Epithelial cell of proximal tubule (primary cell): Measurements from ENCODE around the gene USP20. TPM values are rescaled to one million over a fixed set of nuclear protein-coding genes. Genes with fewer than 3 reads are reported as not detected.

ENCODE experiments used
- DNase-seq: peaks from one replicate; pipeline ENCODE4 v3.0.0-alpha.2; 2011; ENCODE audit warnings: low read depth
- H3K4me3 ChIP-seq: 2 replicates; pipeline ENCODE4 v1.5.1; 2011; ENCODE audit warnings: low read depth, mild to moderate bottlenecking, low read length
- total RNA-seq: library from RNA; depleted of rRNA; stranded (reverse); fragments of >200 nt; gene quantifications from 2 replicates; pipeline ENCODE4 v1.2.3, GENCODE V29; 2015
- TF ChIP-seq, protein P1 (sequence below): conservative IDR thresholded peaks from 2 replicates; pipeline ENCODE4 v1.5.1; 2012; ENCODE audit warnings: low read depth, mild to moderate bottlenecking, low read length

USP20 gene
- total RNA-seq, 1 donor from 2014 or later: 17.5 TPM

DNA sequence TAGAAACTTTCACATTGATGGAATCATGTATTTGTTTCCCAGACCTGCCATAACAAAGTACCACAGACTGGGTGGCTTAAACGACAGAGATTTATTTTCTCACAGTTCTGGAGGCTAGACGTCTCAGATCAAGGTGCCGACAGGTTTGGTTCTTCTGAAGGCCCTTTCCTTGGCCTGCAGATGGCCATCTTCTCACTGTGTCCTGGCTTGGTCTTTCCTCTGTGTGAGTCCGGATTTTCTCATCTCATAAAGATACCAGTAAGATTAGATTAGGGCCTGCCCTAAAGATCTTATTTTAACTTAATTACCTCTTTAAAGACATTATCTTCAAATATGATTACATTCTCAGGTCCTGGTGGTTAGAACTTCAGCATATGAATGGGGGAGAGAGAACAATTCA is 5.8 kb downstream of the USP20 start:
- no peak for DNase-seq
- TF ChIP-seq, protein P1, sequence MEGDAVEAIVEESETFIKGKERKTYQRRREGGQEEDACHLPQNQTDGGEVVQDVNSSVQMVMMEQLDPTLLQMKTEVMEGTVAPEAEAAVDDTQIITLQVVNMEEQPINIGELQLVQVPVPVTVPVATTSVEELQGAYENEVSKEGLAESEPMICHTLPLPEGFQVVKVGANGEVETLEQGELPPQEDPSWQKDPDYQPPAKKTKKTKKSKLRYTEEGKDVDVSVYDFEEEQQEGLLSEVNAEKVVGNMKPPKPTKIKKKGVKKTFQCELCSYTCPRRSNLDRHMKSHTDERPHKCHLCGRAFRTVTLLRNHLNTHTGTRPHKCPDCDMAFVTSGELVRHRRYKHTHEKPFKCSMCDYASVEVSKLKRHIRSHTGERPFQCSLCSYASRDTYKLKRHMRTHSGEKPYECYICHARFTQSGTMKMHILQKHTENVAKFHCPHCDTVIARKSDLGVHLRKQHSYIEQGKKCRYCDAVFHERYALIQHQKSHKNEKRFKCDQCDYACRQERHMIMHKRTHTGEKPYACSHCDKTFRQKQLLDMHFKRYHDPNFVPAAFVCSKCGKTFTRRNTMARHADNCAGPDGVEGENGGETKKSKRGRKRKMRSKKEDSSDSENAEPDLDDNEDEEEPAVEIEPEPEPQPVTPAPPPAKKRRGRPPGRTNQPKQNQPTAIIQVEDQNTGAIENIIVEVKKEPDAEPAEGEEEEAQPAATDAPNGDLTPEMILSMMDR: no peak
- H3K4me3 ChIP-seq: no peak overlapping the region

DNA sequence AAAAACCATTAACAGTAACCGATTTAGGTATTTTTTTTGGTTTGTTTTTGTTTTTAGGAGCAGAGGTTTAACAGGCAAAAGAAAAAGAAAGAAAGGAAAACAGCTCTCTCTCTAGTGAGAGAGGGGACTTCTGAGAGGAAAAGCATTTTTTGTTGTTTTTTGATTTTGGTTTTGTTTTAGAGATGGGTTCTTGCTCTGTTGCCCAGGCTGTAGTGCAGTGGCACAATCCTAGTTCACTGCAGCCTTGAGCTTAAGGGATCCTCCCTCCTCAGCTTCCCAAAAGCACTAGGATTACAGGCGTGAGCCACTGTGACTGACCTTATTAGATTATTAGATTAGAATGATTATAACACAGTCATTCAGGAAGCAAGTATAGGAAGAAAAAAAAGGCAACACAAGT is 10.1 kb downstream of the USP20 start:
- TF ChIP-seq, protein P1: no peak
- no peak overlapping the region for H3K4me3 ChIP-seq
- no peak for DNase-seq

DNA sequence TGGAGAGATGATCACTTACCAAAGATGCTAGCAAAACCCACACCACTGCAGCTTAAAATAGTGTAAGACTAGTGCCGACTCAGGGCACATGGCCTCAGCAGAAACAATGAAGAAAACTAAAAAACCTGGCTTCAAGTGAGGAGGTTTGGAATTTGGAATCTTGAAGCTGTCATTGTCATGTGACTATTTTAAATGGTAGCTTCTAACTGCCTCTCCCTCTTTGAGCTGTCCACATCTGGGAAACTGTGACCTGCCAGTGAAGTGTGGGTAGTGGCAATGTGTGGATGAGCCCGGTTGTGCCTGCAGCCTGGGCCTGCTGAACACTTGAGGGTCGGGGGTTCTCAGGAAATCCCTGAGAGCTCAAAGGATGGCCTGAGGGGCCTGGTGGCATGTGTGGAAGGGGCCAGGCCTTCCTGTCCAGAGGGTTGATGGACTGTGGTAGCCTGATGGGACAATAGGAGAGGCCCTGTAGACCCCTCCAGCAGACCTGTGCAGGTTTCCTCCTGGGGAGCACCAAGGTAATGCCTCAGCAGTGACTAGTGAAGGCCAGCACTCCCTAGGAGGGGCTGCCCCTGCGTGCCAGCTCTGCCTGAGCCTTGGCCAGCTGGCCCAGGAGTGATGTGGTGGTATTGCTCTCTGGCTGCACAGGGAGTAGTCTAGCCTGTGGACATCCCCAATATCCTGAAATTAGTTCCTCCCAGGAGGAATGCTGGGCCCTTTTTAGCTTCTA is 13.6 kb downstream of the USP20 start:
- no peak for DNase-seq
- TF ChIP-seq, protein P1: no peak
- H3K4me3 ChIP-seq: no peak overlapping the region

DNA sequence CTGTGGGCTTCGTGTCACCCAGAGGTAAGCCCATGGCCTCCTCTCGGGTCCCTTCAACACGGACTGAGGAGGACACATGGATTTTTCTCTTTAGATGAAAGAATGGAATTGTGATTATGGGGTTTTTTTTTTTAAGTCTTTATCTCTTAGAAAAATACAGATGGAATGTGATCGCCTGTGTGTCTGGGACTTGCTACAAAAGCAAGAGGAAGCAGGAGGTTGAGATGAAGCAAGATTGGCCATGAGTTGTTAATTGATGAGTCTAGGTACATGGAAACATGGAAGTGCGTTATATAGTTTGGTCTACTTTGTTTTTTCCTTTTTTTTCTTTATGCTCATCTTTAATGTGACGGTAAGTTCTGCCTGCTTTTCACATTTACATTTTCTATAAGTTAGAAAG is 14.6 kb downstream of the USP20 start:
- DNase-seq: no peak
- no peak overlapping the region for H3K4me3 ChIP-seq
- TF ChIP-seq, protein P1: no peak

DNA sequence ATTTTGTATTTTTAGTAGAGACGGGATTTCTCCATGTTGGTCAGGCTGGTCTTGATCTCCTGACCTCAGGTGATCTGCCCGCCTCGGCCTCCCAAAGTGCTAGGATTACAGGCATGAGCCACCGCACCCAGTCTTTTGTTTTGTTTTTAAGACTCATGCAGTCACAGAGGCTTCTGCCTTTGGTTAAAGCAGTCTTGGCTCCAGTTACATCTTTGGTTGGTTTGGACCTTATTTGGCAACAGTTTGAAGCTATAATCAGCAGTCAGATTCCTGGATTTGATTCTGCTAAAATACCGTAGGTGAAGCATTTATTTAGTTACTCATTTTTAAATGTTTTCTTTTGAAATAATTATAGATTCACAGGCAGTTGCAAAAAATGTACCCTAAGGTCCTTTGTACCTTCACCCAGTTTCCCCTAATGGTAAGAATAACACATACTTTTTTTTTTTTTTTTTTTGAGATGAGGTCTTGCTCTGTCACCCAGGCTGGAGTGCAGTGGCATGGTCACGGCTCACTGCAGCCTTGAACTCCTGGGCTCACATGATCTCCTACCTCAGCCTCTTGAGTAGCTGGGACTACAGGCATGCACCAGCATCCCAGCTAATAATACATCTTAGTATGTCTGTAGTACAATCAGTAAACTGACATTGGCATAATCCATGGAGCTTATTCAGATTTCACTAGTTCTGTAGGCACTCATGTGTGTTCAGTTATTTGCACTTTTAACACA is 15.7 kb downstream of the USP20 start:
- peak; percentile 25 for DNase-seq
- TF ChIP-seq, protein P1: no peak
- H3K4me3 ChIP-seq: no peak overlapping the region

DNA sequence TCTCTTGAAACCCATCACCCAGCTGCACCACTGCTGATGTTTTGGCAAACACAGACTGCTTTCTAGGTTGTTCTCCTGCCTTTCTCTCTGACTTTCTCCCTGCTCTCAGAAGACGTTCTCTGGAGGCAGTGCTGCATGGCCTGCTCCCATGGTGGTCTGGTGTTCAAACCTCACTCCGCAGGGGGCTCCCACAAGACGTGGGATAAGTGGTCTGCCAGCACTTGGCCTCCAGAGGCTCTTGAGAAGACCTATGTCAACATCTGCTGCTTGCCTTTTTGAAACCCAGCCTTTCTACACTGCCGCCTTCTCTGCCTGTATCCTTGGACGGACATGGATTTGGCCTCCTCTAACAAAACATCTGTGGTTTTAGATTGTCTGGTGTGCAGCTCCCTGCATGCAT is 16.6 kb downstream of the USP20 start:
- TF ChIP-seq, protein P1: no peak
- no peak overlapping the region for H3K4me3 ChIP-seq
- no peak for DNase-seq
